H1 (cell line): ENCODE results near the gene HORMAD2. TPM values are rescaled to one million over a fixed set of nuclear protein-coding genes. Genes with fewer than 3 reads are reported as not detected.

Source experiments
- BCL11A ChIP-seq, 2 experiments: IDR thresholded peaks; one replicate each; pipeline ENCODE4 v1.6.1; 2011; ENCODE audit warnings: low read depth in 2 of 2, low read length in 2 of 2, mild to moderate bottlenecking in 2 of 2
- CHD7 ChIP-seq: fragments of 300-600 bp; sonication (generic); IDR thresholded peaks from 2 replicates; pipeline ENCODE4 v1.7.1; 2012; ENCODE audit warnings: low read length, moderate library complexity, mild to moderate bottlenecking, inconsistent platforms; ENCODE audit not compliant: insufficient replicate concordance
- EZH2 ChIP-seq: fragments of 200-600 bp; sonication (generic); IDR thresholded peaks from 2 replicates; pipeline ENCODE4 v1.7.1; 2012; ENCODE audit warnings: low read depth, mild to moderate bottlenecking, moderate library complexity, low read length, inconsistent platforms; ENCODE audit not compliant: severe bottlenecking
- HDAC6 ChIP-seq: IDR thresholded peaks from one replicate; pipeline ENCODE4 v1.7.1; 2012; ENCODE audit warnings: low read depth, mild to moderate bottlenecking, inconsistent platforms, low read length, moderate library complexity
- KDM4A ChIP-seq: IDR thresholded peaks from one replicate; pipeline ENCODE4 v1.7.1; 2012; ENCODE audit warnings: low read depth, mild to moderate bottlenecking, moderate library complexity, low read length, inconsistent platforms; ENCODE audit not compliant: severe bottlenecking
- KDM5A ChIP-seq: fragments of 200-600 bp; IDR thresholded peaks from 2 replicates; pipeline ENCODE4 v1.7.1; 2012; ENCODE audit warnings: mild to moderate bottlenecking, low read length, inconsistent platforms, mixed read lengths
- NRF1 ChIP-seq: IDR thresholded peaks from 2 replicates; pipeline ENCODE4 v1.6.1; 2011; ENCODE audit warnings: mild to moderate bottlenecking, low read depth, low read length, improper control_type of control experiment
- PHF8 ChIP-seq: fragments of 200-600 bp; sonication (generic); conservative IDR thresholded peaks from 2 replicates; pipeline ENCODE4 v1.7.1; 2012; ENCODE audit warnings: low read depth, mild to moderate bottlenecking, inconsistent platforms, low read length, moderate library complexity
- RFX5 ChIP-seq: IDR thresholded peaks from 2 replicates; pipeline ENCODE4 v1.6.1; 2011; ENCODE audit warnings: low read depth, low read length, improper control_type of control experiment, borderline replicate concordance
- SAP30 ChIP-seq: fragments of 300-600 bp; sonication (generic); IDR thresholded peaks from 2 replicates; pipeline ENCODE4 v1.7.1; 2012; ENCODE audit warnings: low read length, moderate library complexity, mild to moderate bottlenecking, inconsistent platforms; ENCODE audit not compliant: insufficient read depth, insufficient replicate concordance
- SRF ChIP-seq: IDR thresholded peaks from 2 replicates; pipeline ENCODE4 v1.6.1; 2011; ENCODE audit warnings: mild to moderate bottlenecking, low read depth, low read length, moderate library complexity
- YY1 ChIP-seq: IDR thresholded peaks from 2 replicates; pipeline ENCODE4 v1.6.1; 2011; ENCODE audit warnings: low read depth, mild to moderate bottlenecking, low read length
- polyA plus RNA-seq, 7 experiments: library from polyadenylated mRNA; depleted of rRNA in 3 of 7; stranded (reverse) in 5 of 7; unstranded in 2 of 7; fragments of >200 nt in 5 of 7; fragments of 200-250 nt in 2 of 7; gene quantifications; 1 replicate in 5 of 7; 2 replicates in 1 of 7; 4 replicates in 1 of 7; pipeline versions ENCODE4 v1.2.1 to v1.2.3, GENCODE V29; 2011 to 2013; ENCODE audit warnings: missing spikeins in 2 of 7, mixed read lengths in 2 of 7
- total RNA-seq: library from RNA; stranded (reverse); fragmentation: NEBNext Ultra II Directional; extraction: Animal tissue kit (Norgen Biotek cat#: 25700); gene quantifications from 2 replicates; pipeline ENCODE4 v1.2.1, GENCODE V29; 2021

Gene HORMAD2
- total and polyA plus RNA-seq, 2 of the 8 experiments (the other 6 are each of a cell fraction or from before 2014, with no cell fraction given), result 0.03 TPM; not detected in 1

GRCh38 chr22:30129636-30130035 lies 49.4 kb downstream of the HORMAD2 start (continued):
- TF ChIP-seq CHD7 (no peak), RFX5 (no peak), BCL11A (IDR thresholded peaks at IDR 0.05; ENCODE audit: low read depth in 2 of 2, low read length in 2 of 2) (no peak), SRF (no peak), PHF8 (no peak), EZH2 (no peak), HDAC6 (no peak), KDM5A (no peak), YY1 (no peak), SAP30 (no peak), NRF1 (no peak), KDM4A (no peak)
